SK-N-SH treated with all-trans-retinoic acid at 6 μM for 48 hours (cell line): ENCODE results near the gene CFAP65.

Experiments used
- ATAC-seq: fragments of 200-7000 bp; cut with Tn5 transposase; 3 replicates; pipeline ENCODE4 v1.9.1; 2020; ENCODE audit warnings: mild to moderate bottlenecking, moderate library complexity
- ARNTL ChIP-seq: fragments of 450-650 bp; formaldehyde crosslinking; IDR thresholded peaks from 2 replicates; pipeline ENCODE4 v1.5.0; 2020; ENCODE audit warnings: low read depth, mild to moderate bottlenecking, moderate library complexity, borderline replicate concordance
- BACH2 ChIP-seq: fragments of 250-450 bp; sonication (Bioruptor Pico); IDR thresholded peaks from 2 replicates; pipeline ENCODE4 v1.9.0; 2021; ENCODE audit warnings: mild to moderate bottlenecking, borderline replicate concordance
- CSDC2 ChIP-seq: fragments of 250-450 bp; sonication (Bioruptor Pico); IDR thresholded peaks from 2 replicates; pipeline ENCODE4 v1.5.0; 2020; ENCODE audit warnings: mild to moderate bottlenecking, moderate library complexity
- ESRRG ChIP-seq: fragments of 250-450 bp; sonication (Bioruptor Pico); IDR thresholded peaks from 2 replicates; pipeline ENCODE4 v1.6.1; 2021; ENCODE audit warnings: mild to moderate bottlenecking
- GLIS3 ChIP-seq: fragments of 250-450 bp; sonication (Bioruptor Pico); IDR thresholded peaks from 2 replicates; pipeline ENCODE4 v1.5.0; 2020; ENCODE audit warnings: mild to moderate bottlenecking, moderate library complexity
- ISL1 ChIP-seq: fragments of 250-450 bp; sonication (Bioruptor Pico); IDR thresholded peaks from 2 replicates; pipeline ENCODE4 v2.1.2; 2022; ENCODE audit warnings: mild to moderate bottlenecking, moderate library complexity
- OSR1 ChIP-seq: fragments of 250-450 bp; sonication (Bioruptor Pico); IDR thresholded peaks from 2 replicates; pipeline ENCODE4 v1.8.0; 2022; ENCODE audit warnings: moderate library complexity, mild to moderate bottlenecking, inconsistent platforms
- PATZ1 ChIP-seq: fragments of 250-450 bp; sonication (Bioruptor Pico); IDR thresholded peaks from 2 replicates; pipeline ENCODE4 v1.8.0; 2020; ENCODE audit warnings: mild to moderate bottlenecking, moderate library complexity, borderline replicate concordance
- PPARA ChIP-seq: fragments of 250-450 bp; sonication (Bioruptor Pico); IDR thresholded peaks from 2 replicates; pipeline ENCODE4 v1.5.0; 2020; ENCODE audit warnings: mild to moderate bottlenecking, borderline replicate concordance
- RARB ChIP-seq: fragments of 250-450 bp; sonication (Bioruptor Pico); IDR thresholded peaks from 2 replicates; pipeline ENCODE4 v1.8.0; 2021; ENCODE audit warnings: mild to moderate bottlenecking, moderate library complexity
- SNAI2 ChIP-seq: fragments of 250-450 bp; sonication (Bioruptor Pico); IDR thresholded peaks from 2 replicates; pipeline ENCODE4 v1.5.0; 2020; ENCODE audit warnings: mild to moderate bottlenecking, moderate library complexity
- TCF4 ChIP-seq: fragments of 250-450 bp; sonication (Bioruptor Pico); IDR thresholded peaks from 2 replicates; pipeline ENCODE4 v1.8.0; 2021; ENCODE audit warnings: mild to moderate bottlenecking, moderate library complexity, borderline replicate concordance
- TOX ChIP-seq: fragments of 250-450 bp; sonication (Bioruptor Pico); IDR thresholded peaks from 2 replicates; pipeline ENCODE4 v1.8.0; 2021; ENCODE audit warnings: mild to moderate bottlenecking, moderate library complexity, borderline replicate concordance
- ZC3H10 ChIP-seq: fragments of 250-450 bp; sonication (Bioruptor Pico); IDR thresholded peaks from 2 replicates; pipeline ENCODE4 v1.5.1; 2021; ENCODE audit warnings: mild to moderate bottlenecking, moderate library complexity
- ZFP30 ChIP-seq: fragments of 450-650 bp; formaldehyde crosslinking; IDR thresholded peaks from 2 replicates; pipeline ENCODE4 v1.5.0; 2022; ENCODE audit warnings: mild to moderate bottlenecking, moderate library complexity
- ZNF565 ChIP-seq: fragments of 450-650 bp; formaldehyde crosslinking; conservative IDR thresholded peaks from 2 replicates; pipeline ENCODE4 v1.5.0; 2020; ENCODE audit warnings: low read depth, mild to moderate bottlenecking, moderate library complexity
- ZNF70 ChIP-seq: fragments of 450-650 bp; formaldehyde crosslinking; IDR thresholded peaks from 2 replicates; pipeline ENCODE4 v1.5.0; 2020; ENCODE audit warnings: mild to moderate bottlenecking, moderate library complexity
- ZNF8 ChIP-seq: fragments of 450-650 bp; formaldehyde crosslinking; IDR thresholded peaks from 2 replicates; pipeline ENCODE4 v1.5.0; 2020; ENCODE audit warnings: mild to moderate bottlenecking, moderate library complexity
- TF ChIP-seq, protein P1 (sequence below): fragments of 250-450 bp; sonication (Bioruptor Pico); IDR thresholded peaks from 2 replicates; pipeline ENCODE4 v1.5.1; 2020; ENCODE audit warnings: low read depth, mild to moderate bottlenecking, moderate library complexity
- TF ChIP-seq, protein P2 (sequence below): fragments of 250-450 bp; sonication (Bioruptor Pico); IDR thresholded peaks from 2 replicates; pipeline ENCODE4 v1.5.0; 2020; ENCODE audit warnings: mild to moderate bottlenecking, moderate library complexity
- TF ChIP-seq, protein P3 (sequence below): fragments of 250-450 bp; sonication (Bioruptor Pico); IDR thresholded peaks from 2 replicates; pipeline ENCODE4 v1.8.0; 2021; ENCODE audit warnings: low read depth, mild to moderate bottlenecking, moderate library complexity, borderline replicate concordance
- TF ChIP-seq, protein P4 (sequence below): fragments of 250-450 bp; sonication (Bioruptor Pico); IDR thresholded peaks from 2 replicates; pipeline ENCODE4 v1.5.1; 2021; ENCODE audit warnings: mild to moderate bottlenecking, moderate library complexity

The CFAP65 gene

GRCh38 chr2:218958276-218958675 is 83.0 kb downstream of the CFAP65 start:
- TF ChIP-seq, protein P1, sequence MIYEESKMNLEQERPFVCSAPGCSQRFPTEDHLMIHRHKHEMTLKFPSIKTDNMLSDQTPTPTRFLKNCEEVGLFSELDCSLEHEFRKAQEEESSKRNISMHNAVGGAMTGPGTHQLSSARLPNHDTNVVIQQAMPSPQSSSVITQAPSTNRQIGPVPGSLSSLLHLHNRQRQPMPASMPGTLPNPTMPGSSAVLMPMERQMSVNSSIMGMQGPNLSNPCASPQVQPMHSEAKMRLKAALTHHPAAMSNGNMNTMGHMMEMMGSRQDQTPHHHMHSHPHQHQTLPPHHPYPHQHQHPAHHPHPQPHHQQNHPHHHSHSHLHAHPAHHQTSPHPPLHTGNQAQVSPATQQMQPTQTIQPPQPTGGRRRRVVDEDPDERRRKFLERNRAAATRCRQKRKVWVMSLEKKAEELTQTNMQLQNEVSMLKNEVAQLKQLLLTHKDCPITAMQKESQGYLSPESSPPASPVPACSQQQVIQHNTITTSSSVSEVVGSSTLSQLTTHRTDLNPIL (CRISPR knock-in tag), result no peak
- no peak for TF ChIP-seq ZNF565 (CRISPR knock-in tag)
- no peak for TF ChIP-seq BACH2 (CRISPR knock-in tag)
- TF ChIP-seq RARB, result no peak
- TF ChIP-seq ZFP30 (CRISPR knock-in tag), result no peak
- no peak for TF ChIP-seq PPARA (CRISPR knock-in tag)
- no peak for TF ChIP-seq ESRRG (CRISPR knock-in tag)
- TF ChIP-seq, protein P2, sequence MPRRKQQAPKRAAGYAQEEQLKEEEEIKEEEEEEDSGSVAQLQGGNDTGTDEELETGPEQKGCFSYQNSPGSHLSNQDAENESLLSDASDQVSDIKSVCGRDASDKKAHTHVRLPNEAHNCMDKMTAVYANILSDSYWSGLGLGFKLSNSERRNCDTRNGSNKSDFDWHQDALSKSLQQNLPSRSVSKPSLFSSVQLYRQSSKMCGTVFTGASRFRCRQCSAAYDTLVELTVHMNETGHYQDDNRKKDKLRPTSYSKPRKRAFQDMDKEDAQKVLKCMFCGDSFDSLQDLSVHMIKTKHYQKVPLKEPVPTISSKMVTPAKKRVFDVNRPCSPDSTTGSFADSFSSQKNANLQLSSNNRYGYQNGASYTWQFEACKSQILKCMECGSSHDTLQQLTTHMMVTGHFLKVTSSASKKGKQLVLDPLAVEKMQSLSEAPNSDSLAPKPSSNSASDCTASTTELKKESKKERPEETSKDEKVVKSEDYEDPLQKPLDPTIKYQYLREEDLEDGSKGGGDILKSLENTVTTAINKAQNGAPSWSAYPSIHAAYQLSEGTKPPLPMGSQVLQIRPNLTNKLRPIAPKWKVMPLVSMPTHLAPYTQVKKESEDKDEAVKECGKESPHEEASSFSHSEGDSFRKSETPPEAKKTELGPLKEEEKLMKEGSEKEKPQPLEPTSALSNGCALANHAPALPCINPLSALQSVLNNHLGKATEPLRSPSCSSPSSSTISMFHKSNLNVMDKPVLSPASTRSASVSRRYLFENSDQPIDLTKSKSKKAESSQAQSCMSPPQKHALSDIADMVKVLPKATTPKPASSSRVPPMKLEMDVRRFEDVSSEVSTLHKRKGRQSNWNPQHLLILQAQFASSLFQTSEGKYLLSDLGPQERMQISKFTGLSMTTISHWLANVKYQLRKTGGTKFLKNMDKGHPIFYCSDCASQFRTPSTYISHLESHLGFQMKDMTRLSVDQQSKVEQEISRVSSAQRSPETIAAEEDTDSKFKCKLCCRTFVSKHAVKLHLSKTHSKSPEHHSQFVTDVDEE (CRISPR knock-in tag), result no peak
- TF ChIP-seq, protein P3, sequence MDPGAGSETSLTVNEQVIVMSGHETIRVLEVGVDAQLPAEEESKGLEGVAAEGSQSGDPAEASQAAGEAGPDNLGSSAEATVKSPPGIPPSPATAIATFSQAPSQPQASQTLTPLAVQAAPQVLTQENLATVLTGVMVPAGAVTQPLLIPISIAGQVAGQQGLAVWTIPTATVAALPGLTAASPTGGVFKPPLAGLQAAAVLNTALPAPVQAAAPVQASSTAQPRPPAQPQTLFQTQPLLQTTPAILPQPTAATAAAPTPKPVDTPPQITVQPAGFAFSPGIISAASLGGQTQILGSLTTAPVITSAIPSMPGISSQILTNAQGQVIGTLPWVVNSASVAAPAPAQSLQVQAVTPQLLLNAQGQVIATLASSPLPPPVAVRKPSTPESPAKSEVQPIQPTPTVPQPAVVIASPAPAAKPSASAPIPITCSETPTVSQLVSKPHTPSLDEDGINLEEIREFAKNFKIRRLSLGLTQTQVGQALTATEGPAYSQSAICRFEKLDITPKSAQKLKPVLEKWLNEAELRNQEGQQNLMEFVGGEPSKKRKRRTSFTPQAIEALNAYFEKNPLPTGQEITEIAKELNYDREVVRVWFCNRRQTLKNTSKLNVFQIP, result no peak
- no peak for TF ChIP-seq GLIS3 (CRISPR knock-in tag)
- no peak for TF ChIP-seq SNAI2 (CRISPR knock-in tag)
- TF ChIP-seq ZC3H10, result no peak
- TF ChIP-seq CSDC2 (CRISPR knock-in tag), result no peak
- no peak for TF ChIP-seq OSR1
- no peak for TF ChIP-seq PATZ1 (CRISPR knock-in tag)
- TF ChIP-seq TOX (CRISPR knock-in tag), result no peak
- no peak for TF ChIP-seq TCF4
- TF ChIP-seq ISL1, result no peak
- TF ChIP-seq, all 23 proteins: peak for 0
- ATAC-seq, result no peak

DNA sequence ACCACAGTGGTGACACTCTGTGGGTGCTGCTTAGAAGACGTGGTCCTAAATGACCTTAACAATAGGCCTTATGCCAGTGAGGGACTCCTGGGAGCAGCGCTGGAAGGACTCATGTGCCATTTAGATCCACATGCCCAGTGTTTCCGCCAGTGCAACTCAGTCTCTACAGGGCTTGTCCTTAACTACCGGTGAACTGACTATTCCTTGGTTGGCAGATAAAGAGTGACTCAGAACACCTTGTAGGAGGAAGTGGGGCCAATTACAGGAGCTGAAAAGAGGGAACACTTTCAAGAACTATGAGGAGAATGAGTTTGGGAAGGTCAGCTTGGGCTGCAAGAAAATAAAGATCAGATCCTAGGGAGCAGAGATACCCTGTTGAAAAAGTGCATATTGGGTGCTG is 83.6 kb downstream of the CFAP65 start:
- no peak for ATAC-seq
- no peak for TF ChIP-seq ZNF565 (CRISPR knock-in tag)
- TF ChIP-seq PPARA (CRISPR knock-in tag), result no peak
- TF ChIP-seq TOX (CRISPR knock-in tag), result no peak
- TF ChIP-seq RARB, result no peak
- no peak for TF ChIP-seq ZNF8 (CRISPR knock-in tag)
- TF ChIP-seq, protein P1 (CRISPR knock-in tag), result no peak
- no peak for TF ChIP-seq ESRRG (CRISPR knock-in tag)
- TF ChIP-seq ZNF70, result no peak
- TF ChIP-seq PATZ1 (CRISPR knock-in tag), result no peak
- no peak for TF ChIP-seq ARNTL (CRISPR knock-in tag)
- TF ChIP-seq ISL1, result no peak
- TF ChIP-seq, protein P3, result no peak
- TF ChIP-seq, protein P4, sequence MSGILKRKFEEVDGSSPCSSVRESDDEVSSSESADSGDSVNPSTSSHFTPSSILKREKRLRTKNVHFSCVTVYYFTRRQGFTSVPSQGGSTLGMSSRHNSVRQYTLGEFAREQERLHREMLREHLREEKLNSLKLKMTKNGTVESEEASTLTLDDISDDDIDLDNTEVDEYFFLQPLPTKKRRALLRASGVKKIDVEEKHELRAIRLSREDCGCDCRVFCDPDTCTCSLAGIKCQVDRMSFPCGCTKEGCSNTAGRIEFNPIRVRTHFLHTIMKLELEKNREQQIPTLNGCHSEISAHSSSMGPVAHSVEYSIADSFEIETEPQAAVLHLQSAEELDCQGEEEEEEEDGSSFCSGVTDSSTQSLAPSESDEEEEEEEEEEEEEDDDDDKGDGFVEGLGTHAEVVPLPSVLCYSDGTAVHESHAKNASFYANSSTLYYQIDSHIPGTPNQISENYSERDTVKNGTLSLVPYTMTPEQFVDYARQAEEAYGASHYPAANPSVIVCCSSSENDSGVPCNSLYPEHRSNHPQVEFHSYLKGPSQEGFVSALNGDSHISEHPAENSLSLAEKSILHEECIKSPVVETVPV, result no peak
- TF ChIP-seq OSR1, result no peak
- TF ChIP-seq ZC3H10, result no peak
- TF ChIP-seq TCF4, result no peak
- TF ChIP-seq, protein P2 (CRISPR knock-in tag), result no peak
